ENCODE measurements around the gene KCNMB3.

KCNMB3 gene

GRCh38 chr3:179250803-179251476, at the start of gene KCNMB3:
Gene KCNMB3, minus strand, starts transcription at chr3:179251114. Its CDS starts 124 bp downstream, at chr3:179250990.
- no peak within 1 kb of the TSS for H3K27ac ChIP-seq
- TF ChIP-seq, protein P1, sequence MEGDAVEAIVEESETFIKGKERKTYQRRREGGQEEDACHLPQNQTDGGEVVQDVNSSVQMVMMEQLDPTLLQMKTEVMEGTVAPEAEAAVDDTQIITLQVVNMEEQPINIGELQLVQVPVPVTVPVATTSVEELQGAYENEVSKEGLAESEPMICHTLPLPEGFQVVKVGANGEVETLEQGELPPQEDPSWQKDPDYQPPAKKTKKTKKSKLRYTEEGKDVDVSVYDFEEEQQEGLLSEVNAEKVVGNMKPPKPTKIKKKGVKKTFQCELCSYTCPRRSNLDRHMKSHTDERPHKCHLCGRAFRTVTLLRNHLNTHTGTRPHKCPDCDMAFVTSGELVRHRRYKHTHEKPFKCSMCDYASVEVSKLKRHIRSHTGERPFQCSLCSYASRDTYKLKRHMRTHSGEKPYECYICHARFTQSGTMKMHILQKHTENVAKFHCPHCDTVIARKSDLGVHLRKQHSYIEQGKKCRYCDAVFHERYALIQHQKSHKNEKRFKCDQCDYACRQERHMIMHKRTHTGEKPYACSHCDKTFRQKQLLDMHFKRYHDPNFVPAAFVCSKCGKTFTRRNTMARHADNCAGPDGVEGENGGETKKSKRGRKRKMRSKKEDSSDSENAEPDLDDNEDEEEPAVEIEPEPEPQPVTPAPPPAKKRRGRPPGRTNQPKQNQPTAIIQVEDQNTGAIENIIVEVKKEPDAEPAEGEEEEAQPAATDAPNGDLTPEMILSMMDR (conservative IDR thresholded peaks at IDR 0.05) = no peak

- TF ChIP-seq, protein P1 (conservative IDR thresholded peaks at IDR 0.05) = no peak
- H3K27ac ChIP-seq = no peak overlapping the region
Measured at GRCh38 chr3:179299999-179300613, 49.2 kb upstream of the KCNMB3 start.

DNA sequence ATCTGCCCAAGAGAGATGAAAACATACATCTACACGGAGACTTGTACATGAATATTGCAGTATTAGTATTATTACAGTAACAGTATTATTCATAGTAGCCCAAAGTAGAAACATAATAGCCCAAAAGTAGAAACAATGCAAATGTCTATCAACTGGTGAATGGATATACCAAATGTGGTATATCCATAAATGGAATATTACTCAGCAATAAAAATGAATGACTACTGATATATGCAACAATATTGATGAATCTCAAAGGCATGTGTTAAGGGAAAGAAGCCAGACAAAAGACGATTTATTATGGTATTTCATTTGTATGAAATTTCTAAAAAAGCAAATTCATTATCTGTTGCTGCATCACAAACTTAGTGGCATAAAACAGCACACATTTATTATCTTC, 48.4 kb upstream of the KCNMB3 start:
- TF ChIP-seq, protein P1 (conservative IDR thresholded peaks at IDR 0.05) = no peak
- H3K27ac ChIP-seq = no peak overlapping the region

DNA sequence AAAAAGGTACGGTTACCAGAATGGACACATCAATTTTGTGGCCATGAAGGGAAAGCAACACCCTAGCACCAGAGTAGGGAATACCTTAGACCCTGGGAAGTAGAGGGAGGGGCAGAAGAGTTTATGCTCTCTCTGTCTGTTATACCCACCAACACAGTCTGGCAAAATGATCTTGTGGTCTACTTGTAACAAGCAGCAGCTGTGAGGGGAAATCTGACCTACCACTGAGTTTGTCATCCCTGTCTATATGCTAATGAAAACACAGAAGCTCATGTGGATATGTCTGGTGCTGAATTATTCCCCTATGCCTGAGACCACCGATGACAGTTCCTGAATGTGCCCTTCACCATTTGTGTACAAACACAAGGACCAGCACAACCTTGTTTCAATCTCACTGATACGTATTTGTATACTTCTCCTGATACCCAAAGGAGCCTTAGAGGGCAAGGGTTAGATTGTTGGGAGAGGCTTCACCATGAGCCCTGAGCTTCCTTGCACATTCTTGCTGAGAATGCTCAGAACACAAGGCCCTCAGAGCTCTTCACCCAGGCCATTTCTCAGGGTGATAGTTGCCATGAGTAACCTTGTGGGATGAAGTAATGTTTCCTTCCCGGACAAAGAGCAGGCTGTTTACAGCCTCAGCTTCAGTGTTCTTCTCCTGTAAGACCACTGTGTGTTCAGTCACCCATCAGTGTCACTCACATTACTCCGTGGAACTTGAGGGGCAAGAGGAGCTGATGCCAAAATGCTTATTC, 47.2 kb upstream of the KCNMB3 start:
- H3K27ac ChIP-seq = no peak overlapping the region
- TF ChIP-seq, protein P1 (conservative IDR thresholded peaks at IDR 0.05) = no peak

GRCh38 chr3:179292450-179292849, 41.5 kb upstream of the KCNMB3 start:
- TF ChIP-seq, protein P1 (conservative IDR thresholded peaks at IDR 0.05) = no peak
- H3K27ac ChIP-seq = no peak overlapping the region

DNA sequence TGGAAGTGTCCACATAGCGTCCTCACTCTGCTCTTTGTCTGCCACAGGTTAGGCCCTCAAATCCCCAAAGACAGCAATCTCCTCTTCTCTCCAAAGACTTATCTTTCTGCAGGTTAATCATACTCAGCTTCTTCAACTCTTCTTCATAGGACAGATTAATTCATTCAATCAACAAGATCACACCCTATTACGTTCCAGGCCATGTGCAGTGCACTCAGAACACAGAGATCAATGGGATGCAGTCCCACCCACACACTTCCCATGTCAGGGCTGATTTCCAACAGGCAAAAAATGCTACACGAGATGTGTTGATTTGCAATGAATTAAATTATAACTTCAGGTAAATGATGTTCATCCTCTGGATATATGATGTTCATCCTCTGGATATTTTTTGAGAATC, 38.4 kb upstream of the KCNMB3 start:
- H3K27ac ChIP-seq = no peak overlapping the region
- TF ChIP-seq, protein P1 (conservative IDR thresholded peaks at IDR 0.05) = no peak

- TF ChIP-seq, protein P1 (conservative IDR thresholded peaks at IDR 0.05) = no peak
Measured at GRCh38 chr3:179288845-179289244, 37.9 kb upstream of the KCNMB3 start.

More at GRCh38 chr3:179288845-179289244, 37.9 kb upstream of the KCNMB3 start:
- no peak overlapping the region for H3K27ac ChIP-seq

Measured in VCaP (cell line).